ENCODE data around the gene PODXL.

The PODXL gene

DNA sequence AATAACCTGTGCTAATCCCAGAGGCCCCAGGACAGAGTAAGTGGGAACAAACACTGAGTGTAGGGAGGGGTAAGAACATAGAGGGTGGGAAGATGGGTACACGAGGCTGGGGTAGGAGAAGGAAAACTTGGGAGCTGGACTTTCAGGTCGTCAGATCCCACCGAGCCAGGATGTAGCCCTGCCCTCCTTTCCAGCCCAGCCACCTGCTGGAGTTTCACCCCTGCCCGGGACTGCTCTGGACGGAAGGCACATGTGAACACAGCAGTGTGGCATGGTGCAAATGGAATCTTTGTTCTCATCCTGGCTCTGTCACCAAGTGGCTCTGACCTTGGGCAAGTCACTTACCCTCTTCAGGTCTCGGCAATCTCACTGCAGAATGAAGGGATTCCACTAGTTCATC lies 52.8 kb downstream of the PODXL start:
- intact Hi-C loops (cut with DNase I): no loop called here
- no peak for DNase-seq

DNA sequence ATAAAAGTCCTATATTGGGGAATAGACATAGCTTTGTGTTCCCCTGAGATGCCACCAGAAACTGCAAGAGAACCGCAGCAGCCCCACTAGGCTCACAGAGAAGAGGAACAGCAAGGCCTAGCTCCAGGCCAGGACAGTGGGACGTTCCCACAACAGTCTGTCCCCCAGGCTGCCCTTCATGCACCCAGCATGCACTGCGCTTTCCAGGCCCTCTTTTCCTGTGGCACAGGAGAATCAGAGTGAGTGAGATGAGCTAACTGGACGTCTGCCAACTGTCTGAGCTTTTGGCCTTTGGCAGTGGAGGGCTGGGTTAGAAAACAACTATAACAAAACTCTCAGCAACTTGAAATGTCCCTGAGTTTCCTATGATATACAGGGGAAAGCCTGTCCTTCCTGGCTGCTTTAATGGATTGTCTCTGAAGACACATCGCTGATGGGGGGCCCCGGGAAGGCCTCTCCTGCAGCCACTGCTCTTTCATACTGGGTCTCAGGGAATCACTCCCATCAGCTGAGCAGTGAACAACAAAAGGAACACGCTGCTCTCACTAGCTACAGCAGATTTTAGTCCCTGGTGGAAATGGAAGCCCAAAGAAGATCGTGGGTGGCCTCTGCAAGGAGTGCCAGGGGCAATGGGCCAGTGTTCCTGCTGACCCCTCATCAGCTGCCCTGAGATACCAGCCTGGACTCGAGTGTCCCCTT lies 53.5 kb downstream of the PODXL start:
- intact Hi-C loops (cut with DNase I): no loop called here
- peak in 23 of 42 donors; percentile 18 to 75 (median 39) for DNase-seq

DNA sequence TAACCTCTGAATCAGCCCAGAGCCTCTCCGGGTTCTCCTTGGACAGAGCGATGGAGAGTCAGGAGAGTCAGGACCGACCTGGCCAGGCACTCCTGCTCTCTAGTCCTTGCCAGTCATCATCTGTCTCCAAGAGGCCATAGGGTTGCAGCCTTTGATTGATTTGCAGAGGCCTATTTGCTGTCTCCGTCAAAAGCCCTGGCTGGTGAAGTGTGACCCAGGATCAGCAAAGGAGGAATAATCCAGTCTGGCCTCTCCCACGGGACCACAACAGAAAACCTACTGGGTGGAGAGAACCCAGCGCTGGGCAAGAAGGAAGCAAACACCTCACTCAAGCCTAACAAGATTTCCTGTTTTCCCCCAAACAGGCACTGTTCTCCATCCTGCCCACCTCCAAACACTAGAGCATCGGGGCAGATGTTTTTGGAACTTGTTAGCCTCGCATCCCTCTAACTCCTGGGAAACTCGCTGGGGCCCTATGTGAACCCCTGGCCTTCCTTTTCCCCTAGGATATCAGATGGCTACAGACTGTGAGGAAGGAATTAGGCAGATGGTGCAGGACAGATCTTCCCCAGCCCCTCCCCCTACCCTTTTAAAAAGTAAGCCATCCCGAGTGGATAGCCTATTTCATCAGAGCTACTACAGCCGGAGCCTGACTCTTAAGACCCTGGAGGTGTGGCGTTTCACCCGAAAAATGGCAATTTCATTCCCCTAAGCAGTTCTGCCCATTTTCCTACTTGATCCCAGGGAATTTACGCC lies 54.3 kb downstream of the PODXL start:
- intact Hi-C loops (cut with DNase I): no loop called here
- DNase-seq: no peak

DNA sequence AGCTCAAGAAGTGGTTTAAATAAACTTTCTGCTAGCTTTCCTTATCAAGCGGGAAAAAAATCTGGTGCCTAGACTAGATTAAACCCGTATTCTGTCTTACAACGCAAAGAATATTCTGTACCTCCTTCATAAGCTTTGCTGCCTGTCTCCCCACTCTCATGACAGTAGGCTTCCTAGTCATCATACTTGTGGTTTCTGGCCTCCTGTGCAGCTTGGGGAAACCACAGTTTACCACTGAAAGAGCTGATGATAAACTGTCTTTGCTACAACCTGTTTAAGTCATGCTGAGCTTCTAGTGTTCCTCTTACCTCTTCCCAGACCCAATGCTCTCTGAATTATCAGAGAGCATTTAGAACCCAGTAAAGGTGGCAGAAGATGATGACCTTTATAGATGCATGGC lies 55.0 kb downstream of the PODXL start:
- no peak for DNase-seq
- intact Hi-C loops (cut with DNase I): no loop called here

DNA sequence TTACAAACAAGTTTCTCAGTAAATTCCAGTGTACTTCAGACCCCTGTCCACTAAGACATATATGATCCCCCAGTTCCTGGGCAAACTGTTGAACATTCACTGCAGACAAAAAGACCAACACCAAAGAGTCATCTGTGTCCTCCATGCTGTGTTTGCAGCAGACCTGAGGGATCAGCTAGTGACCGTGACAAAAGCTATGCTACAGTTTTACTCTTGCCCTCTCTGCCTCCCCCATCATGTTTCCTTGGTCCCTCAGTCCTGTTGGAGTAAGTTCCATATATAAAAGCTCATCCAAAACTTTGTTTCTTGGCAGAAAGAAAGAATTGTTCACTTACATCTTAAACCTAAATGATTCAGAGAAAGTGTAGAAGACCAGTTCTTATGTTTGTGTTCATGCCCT lies 56.1 kb downstream of the PODXL start:
- intact Hi-C loops (cut with DNase I): no loop called here
- DNase-seq: no peak

DNA sequence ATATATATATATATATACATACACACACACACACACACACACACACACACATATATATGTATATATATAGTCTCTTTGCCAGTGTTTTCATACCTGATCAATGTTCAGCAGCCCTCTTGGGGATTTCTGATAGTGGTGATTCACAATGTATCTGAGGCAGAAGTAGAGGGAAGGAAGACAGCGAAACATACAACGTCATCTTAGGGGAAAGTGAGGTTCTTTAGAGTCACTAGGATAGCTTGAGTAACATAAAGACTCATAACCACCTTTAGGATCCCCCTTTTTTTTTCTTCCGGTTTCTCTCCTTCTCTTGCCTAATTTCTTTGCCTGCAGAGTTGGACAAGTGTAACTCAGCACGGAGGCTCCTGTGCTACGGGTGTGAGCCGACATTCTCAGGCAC lies 56.6 kb downstream of the PODXL start:
- intact Hi-C loops (cut with DNase I): no loop called here
- no peak for DNase-seq

DNA sequence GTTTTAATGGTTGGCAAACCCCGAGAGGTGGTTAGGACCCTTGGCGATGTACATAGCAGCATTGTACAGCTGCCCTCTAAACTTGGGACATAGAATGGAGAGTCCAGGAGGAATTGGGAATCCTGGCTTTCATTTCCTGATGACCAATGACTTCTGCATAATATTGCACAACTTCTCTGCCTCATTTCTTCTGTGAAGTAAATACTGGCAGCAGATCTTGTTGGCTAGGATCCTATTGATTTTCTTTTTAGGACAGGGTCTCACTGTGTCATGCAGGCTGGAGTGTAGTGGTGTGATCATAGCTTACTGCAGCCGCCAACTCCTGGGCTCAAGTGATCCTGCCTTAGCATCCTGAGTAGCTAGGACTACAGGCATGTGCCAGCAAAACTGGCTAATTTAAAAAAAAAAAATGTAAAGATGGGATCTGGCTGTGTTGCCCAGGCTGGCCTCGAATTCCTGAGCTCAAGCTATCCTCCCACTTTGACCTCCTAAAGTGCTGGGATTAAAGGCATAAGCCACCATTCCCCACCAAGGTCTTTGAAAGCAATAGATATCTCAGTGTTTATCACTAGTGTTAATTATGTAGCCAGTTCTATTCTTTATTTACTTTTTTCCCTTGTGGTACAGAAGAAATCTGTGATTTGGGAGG lies 58.1 kb downstream of the PODXL start:
- intact Hi-C loops (cut with DNase I): no loop called here
- no peak for DNase-seq

DNA sequence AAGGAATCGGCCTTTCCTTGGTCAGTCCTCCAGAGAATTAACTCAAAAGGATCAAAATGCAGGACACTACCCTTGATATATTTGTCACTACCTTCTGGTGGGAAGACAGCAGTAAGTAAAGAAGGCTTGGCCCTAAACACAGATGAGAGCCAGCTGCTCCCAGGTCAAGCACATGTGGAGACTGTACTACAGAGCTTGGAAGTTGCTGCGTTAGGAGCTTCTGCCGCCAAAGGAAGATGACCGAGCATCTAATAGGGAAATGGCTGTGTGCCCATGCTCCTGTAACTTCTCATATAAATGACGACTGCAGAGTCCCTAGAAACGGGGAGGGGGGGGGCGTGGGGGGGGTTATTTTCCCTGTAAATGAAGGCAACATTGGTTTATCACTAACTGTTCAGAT lies 59.0 kb downstream of the PODXL start:
- intact Hi-C loops (cut with DNase I): no loop called here
- no peak for DNase-seq

DNA sequence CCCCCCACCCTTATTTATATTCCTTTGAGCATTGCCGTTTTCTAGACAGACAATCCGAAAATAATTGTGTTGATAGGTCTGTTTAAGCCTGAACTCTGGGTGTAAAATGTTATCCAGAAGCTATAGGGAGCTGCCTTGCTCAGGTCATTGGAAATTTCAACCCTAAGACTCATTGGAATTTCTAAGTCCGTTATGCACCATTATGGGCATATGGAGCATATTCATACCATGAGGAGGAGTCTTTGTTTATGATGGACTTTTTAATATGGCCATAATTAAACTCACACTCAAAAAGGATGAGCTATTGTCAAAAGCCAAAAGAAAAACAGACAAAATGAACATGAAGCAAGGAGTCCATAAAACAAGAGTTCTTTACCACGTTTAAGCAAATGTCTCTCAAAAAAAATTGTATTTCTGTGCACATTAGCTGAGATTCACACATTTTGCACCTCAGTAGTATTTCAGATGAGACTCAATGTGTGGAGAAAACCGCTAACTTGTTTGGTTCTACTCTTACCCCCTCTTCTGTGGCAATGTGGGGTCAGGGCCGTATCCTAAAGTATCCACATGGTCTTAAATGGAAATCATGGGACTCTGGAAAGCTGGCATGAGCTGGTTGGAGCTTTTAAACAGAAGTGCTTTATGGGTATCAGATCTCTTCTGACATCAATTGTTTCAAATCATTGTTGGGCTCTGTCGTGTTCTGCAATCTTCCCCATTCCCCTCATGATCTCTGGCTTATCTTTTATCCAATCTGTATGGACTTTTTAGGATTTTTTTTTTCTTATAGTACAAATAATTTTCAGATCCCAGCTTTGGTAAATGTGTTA lies 60.5 kb downstream of the PODXL start:
- intact Hi-C loops (cut with DNase I): no loop called here
- no peak for DNase-seq

DNA sequence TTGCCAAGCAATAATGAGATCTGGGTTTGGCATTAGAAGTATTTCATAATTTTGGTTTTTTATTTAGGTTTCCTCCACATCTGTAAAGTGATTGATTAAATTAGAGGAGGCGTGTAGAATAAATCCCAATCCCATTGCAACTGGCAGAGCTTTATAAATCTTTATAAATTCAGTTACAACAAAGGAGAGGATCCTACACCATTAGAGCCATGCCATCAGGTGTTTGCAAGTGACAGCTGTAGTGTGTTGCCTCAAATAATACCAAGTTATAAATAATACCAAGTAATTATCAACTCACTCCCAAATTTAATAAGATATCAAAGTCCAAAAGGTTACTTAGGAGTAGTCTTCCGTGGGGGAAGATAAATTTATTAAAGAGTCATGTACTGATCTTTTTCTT lies 62.2 kb downstream of the PODXL start:
- intact Hi-C loops (cut with DNase I): no loop called here
- DNase-seq: no peak

DNA sequence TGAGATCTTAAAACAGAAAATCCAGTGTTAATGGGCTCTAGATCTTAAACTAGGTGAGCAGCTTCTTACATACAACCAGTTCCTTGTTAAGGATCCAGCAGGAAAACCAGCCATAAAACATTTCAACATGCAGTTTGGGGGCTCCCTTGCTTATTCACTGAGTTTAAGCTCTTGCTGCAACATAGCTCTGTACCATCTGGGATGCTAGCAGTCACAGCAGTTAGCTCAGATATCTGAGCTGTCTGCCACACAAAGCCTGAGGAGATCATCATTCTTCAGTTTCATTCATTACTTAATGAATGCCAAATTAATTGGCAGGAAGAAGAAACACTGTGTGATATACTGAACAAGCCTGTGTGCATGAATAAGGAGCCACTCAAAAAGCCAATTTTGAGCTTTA lies 62.8 kb downstream of the PODXL start:
- DNase-seq: no peak
- intact Hi-C loops (cut with DNase I): no loop called here

DNA sequence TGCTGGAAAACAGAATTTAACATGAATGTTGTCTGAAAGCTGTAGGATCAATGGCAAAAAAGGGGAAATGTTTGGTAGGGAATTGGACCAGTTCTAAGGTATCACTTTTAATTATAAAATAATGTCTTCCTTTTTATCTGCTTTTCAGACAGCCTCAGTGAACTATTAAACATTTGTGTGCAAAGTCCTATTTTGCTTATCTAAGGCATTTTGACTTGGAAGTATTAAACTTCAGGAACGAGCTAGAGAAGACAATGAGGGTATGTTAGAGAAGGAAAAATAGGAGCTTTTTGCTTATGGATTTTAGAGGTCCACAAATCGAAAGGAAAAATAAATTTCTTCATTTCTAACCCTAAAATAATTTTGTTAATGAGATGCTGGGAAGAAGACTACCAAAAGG lies 63.3 kb downstream of the PODXL start:
- no peak for DNase-seq
- intact Hi-C loops (cut with DNase I): no loop called here

DNA sequence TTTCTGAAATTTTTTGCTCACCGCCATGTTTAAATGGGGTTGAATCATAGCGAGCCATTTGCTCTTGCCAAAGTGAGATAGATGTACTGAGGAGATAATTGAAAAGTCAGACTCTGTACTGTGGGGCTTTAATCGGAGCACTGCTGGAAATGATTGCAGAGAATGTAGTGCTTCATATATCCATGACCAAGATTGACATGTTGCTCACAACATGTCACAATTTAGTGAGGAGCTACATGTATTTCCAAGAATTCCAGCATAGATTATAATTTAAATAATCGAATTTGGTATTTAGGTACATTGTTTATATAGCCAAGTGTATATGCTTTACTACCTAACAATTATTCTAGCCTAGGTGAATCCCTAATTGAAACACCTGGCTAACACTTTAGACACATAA lies 66.5 kb downstream of the PODXL start:
- intact Hi-C loops (cut with DNase I): no loop called here
- DNase-seq: no peak

DNA sequence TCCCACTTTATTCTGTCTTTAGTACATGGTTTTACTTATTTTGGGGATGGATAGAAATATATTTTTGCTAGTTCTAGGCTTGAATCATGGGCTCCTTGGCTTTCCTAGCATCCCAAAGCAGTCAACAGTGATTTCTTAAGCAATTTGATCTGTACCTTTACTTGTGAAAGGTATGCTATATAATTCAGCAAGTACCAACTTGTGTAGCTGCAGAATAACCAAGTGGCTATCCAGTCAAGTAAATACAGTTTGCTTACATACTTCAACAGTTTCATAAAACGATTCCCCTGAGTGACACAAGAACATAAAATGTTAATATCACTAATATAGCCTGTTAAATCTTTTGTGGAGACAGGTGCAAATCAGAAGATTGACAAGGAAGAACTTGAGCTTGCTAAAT lies 67.2 kb downstream of the PODXL start:
- no peak for DNase-seq
- intact Hi-C loops (cut with DNase I): no loop called here

DNA sequence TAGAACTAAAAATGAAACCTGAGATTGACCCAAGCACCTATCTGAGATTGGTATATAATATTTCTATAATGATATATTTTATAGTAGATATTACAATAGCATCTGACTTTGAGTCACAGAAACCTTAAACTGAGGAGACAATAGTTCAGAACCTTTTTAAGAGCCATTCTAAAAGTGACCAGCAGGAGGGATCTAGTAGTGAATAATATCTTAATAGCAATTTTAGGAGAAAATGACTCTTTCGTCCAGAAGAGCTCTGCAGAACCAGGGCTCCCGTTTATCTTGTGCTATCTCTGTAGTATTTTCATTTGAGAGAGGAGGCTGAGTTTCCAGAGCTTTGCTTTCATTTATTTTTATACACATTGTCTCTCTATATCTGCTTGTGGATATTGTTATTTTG lies 68.1 kb downstream of the PODXL start:
- no peak for DNase-seq
- intact Hi-C loops (cut with DNase I): no loop called here

DNA sequence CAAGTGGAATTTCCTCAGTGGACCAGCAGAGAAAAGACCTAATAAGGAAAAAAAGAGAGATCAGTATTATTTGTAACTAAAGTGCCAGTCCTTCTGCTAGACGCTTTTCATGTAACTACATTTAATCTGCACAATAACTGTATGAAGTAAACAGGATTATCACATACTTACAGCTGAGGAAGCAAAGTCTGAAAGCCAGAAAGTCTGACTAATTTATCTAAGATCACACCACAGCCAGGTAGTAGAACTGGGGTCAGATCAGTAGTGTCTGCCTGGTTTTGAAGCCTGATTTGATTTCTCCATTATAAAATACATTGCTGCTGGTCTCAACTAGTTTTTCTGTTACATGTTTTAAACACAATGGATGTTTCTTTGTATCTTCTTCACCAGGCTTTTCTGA lies 69.2 kb downstream of the PODXL start:
- DNase-seq: no peak
- intact Hi-C loops (cut with DNase I): no loop called here

DNA sequence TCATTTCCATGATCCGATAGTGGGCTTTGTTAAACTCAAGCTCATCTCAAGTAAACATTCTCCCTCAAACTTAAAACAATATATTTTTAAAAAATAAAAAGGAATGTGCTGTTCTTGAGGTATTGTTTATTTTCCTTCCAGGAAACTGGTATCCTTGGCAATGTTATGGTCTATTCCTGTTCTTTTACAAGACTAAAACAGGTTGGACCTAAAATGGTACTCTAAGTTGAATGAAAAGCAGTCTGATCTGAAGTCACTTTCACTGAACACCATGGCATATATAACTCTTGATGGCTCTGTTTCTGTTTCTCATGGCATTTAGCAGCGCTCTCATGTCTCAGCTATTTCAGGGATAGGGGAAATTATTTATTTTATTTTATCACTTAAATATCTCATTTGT lies 70.1 kb downstream of the PODXL start:
- no peak for DNase-seq
- intact Hi-C loops (cut with DNase I): no loop called here

DNA sequence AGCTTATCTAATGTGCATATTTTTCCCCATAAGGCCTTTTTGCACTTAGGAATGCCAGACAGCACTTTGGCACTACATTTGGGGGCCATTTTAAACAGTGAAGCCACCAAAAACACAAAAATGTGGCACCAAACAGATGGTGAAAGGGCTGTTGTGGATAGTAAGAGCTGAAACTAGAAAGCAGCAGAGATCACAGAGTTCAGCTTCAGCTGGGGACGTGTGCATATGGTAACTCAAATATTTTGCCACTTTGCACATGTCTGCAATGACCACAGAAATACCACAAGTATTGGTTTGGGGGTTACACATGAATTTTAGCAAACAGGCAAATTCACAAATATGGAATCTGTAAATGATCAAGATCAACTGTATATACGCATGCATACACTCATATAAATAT lies 72.8 kb downstream of the PODXL start:
- DNase-seq: no peak

DNA sequence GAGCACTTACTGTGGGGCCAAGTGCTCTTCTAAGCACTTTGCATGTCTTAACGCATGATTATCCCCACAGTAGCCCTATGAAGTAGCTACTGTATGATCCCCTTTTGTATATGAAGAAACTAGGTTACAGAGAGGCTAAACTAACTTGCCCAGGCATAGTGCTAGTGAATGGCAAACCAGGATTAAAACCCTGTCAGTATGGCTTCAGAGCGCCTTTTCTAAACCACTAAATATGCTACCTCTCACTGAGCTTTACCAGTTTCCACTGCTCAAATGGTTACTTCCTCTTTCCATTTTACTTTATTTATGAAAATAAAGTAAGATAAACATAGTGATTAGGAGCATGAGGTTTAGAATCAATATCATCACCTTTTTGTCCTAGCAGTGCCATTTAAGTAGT lies 73.6 kb downstream of the PODXL start:
- DNase-seq: no peak
- intact Hi-C loops (cut with DNase I): no loop called here

More for the DNA sequence above, 72.8 kb downstream of the PODXL start:
- intact Hi-C loops (cut with DNase I): no loop called here
